HG03432 (cell line): ENCODE measurements around the gene PYGM.

Experiments
- ATAC-seq: cut with Tn5 transposase; IDR thresholded peaks from one replicate; pipeline ENCODE4 v1.9.1; 2021; ENCODE audit warnings: mild to moderate bottlenecking, moderate library complexity; ENCODE audit not compliant: unreplicated experiment

PYGM gene

DNA sequence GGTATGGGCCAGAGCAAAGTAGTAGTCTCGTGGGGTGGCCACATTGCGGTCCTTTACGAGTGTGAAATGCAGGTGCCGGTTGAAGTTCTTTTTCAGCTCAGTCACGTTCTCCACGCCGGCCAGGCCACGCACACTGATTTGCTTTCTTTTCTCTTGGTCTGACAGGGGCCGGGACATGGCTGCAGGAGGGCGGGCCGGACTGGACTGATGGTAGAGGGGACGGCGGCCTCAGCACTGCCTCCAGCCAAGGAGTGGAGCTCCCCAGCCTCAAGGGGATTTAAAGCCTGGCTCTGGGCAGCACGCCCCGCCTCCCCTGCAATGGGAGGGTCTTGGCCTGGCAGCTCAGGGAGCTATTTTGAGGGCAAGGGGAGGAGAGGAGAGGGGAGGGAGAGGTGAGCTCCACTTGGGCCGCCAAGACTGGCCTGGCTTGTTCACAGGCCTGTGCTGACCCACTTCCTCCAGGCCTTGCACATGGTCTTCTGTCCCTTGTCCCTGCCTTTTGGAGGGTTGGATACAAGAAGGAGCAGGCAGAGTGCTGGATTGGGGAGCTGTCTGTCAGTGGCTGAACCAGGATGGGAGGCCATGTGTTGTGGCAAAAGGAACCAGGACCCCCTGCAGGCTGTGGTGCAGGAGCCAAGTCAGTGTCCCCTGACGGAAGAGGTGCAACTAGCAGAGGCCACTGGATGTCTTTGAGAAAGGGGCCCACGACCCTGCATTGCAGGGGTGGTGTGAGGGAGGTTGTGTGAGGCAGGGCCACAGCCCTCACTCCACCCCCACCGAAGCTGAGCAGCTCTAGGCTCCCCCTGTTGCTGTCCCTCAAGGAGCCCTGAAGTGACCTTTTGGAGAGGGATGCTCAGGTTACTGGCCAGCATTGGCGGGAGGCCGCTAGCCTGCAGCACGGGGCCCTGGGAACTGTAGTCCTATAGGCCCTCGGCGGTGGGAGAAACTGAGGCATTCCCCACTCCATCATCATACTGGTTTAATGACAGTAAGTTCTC lies at the start of gene PYGM:
TSS of gene PYGM (minus strand) at position 253 of the 998 bp plus-strand sequence. CDS start at position 177, 76 bp downstream.
- ATAC-seq, result no peak

DNA sequence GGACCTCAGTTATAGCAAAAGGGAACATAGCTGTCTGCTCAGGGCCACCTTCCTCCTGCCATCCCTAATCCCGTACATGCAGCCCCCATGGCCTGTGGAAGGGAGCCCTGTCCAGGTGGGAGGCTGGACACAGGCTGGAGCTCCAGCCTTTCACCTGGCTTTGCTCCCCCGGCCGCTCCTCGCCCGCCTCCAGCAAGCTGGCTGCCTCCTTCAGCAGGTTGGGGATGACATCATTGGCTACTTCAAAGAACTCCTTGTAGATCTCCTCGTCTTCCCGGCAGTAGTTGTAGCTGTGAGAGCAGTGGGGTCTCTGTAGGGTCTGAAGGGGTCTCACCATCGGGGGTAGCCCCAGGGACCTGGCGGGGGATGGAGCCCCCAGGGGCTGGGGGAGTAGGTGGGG lies 45.7 kb upstream of the PYGM start:
- ATAC-seq, result no peak

- no peak for ATAC-seq
Observed at GRCh38 chr11:64804346-64805210, 44.8 kb upstream of the PYGM start.

DNA sequence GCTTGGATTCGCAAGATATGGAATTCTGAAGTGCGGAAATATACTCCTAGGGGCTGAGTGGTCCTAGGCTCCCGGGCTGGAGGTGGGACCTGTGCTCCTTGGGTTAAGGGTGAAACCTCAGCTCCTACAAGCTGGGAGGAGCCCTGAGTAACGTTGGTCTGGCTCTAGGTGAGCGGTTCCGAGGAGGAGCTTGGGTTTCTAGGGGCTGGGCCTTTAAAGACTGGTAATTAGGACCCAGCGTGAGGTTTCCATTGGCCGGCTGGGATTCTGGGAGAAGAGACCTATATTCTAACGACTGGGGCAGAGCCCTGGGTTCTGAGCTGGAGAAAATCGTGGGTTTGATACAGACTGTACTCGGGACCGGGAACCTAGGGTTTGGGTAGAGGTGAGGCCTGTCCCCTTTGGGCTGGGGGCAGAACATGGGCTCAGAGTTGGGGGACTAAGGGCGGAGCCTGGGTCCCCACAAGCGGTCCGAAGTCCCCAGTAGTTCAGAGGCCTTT lies 44.1 kb upstream of the PYGM start:
- no peak for ATAC-seq

DNA sequence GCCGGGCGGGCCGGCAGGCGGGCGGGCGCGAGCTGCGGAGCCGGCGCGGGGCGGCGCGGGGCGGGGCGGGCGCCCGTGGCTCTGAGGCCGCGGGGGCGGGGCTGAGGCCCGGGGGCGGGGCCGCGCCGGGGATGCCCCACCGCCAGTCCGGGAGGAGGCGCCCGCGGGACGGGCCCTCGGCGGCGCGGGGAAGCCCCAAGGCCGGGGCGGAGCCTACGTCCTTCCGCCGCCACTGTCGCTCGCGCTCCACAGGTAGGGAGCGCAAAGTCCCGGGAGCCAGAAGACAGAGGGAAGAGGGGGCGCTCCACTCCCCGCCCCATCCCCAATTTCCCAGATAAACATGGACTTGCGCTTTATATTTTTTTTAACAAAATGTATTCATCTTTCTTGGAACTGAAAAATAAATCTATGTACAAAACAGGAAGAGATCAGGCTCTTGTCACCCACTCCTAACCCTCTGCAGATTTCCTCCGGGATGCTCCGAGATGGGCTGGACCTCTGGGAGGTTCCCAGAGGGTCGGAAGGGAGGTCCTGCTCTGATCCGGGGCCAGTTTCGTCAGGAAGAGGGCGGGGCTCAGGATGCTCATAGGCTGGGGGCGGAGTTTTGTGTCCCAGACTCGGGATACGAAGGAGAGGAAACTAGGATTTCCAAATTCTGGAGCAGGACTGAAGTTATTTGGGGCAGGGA lies 43.5 kb upstream of the PYGM start, which contains the start of gene MAP4K2:
TSS of gene MAP4K2 (minus strand) at position 57 of the 688 bp plus-strand sequence. CDS start 65 bp downstream, outside the sequence.
- ATAC-seq, result peak; percentile 70

DNA sequence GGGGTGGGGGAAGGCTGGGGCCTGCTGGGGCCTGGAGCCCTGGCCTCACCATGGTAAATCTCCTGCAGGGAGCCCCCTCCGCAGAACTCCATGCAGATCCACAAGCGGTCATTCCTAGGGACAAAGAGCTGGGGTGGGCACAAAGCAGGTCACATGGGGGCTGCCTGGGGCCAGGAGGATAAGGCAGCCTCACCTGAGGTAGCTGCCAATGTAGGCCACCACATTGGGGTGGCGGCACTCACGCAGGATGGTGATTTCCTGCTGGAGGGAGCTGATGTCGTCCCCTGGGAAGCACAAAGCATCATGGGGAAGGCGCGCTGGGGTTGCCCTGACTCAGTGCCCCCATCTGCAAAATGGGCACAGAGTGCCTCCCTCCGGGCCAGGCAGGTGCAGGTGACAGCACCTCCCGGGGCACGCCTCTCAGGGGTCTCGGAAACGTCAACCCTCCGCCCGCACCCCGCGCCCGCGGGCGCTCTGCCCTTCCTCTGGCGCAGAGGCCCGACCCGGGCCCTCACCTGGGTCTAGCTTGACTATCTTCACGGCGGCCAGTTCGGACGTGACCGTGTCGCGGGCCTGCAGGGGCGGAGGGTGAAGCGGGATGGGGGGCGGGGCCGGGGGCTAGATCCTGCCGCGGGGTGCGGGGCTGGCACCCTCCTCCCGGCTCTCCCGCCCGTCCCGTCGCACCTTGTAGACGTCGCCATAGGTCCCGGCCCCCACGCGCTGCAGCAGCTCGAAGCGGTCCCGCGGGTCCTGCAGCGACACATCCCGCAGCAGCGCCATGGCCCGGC lies 42.8 kb upstream of the PYGM start:
- ATAC-seq, result peak; percentile 16

DNA sequence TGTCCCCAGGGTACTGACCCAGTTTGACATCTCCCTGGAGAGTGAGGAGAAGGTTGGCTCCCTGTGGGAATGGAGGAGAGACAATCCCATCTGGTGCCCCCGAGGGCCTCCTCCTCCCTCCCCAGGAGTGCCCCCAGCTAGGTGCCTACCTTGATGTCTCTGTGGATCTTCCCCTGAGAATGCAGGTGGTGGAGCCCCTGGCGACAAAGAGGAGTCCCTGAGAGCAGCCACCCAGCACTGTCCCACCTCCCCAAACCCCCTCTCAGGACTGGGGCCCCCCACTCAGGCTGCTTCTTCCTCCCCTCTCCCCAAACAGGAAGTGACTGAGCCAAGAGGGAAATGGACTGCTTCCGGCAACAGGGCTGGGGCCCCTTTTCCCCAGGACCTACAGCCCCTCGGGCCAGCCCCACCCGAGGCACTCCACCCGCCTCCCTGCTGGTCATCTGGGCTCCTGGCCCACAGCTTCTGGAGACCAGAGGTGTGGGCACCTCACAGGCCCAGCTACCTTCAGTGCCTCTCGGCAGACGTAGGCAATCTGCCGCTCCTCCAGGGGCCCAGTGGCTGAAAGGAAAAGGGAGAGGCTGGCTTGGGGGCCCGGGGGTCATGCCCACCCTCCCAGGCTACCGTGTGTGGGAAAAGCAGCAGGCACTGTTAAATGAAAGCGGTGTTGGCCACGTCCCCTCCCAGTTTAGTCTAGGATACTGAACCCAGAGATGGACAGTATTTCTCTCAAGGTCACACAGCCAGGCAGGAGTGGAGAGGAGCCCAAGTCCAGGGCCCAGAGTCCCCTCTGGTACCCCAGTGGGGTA lies 42.0 kb upstream of the PYGM start:
- no peak for ATAC-seq

DNA sequence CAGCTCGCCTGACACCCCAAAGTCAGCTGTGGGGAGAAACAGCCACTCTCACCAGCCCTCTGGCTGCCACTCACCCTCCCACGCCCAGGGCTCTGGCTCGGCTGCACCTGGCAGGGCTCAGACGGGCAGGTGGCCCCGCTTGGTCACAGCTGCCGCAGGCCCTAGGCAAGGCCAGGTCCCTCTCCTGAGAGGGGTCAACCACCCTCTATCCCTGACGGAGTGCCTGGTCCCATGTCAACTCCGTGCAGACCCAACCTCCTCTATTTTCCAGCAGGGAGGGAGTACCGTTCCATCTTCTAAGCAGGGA lies 41.3 kb upstream of the PYGM start:
- no peak for ATAC-seq

DNA sequence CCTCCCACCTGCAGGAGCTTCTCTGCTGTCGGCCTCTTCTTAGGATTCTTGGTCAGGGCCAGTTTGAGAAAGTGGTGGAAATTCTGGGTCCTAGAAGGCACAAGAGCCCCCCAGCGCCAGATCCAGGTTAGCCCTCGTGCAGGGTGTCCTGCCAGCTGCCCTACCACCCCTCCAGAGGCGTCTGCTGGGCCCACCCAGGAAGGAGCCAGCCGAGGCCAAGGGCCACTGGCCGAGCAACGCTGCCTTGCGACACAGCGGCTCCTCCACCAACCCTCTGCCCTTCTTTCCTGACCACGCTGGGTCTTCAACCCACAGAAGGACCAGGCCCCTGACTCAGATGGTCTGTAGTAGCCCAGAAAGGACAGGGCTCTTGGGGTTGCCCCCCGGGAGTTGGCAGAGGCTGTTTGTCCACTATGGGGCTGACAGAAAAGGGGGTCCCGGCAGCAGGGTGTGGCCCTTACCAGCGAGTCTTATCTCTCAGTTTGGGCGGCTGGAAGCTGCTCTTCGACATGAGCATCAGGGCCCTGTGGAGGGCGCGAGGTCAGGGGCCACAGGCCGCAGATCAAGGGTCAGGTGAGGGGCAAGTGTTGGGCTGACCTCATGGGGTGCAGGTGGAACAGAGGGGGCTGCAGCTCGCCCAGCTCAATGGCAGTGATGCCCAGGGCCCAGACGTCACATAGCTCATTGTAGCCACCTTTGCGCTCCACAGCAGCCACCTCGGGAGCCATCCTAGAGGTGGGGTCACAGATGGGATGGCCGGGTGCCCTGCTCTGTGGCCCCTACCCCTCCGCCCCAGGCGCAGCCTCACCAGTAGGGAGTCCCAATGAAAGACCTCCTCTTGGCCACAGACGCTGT lies 40.8 kb upstream of the PYGM start:
- no peak for ATAC-seq

GRCh38 chr11:64799623-64800302 lies 40.0 kb upstream of the PYGM start:
- no peak for ATAC-seq

- no peak for ATAC-seq
Observed at GRCh38 chr11:64799256-64799622, 39.5 kb upstream of the PYGM start.

GRCh38 chr11:64796757-64797541 lies 37.2 kb upstream of the PYGM start:
- no peak for ATAC-seq

DNA sequence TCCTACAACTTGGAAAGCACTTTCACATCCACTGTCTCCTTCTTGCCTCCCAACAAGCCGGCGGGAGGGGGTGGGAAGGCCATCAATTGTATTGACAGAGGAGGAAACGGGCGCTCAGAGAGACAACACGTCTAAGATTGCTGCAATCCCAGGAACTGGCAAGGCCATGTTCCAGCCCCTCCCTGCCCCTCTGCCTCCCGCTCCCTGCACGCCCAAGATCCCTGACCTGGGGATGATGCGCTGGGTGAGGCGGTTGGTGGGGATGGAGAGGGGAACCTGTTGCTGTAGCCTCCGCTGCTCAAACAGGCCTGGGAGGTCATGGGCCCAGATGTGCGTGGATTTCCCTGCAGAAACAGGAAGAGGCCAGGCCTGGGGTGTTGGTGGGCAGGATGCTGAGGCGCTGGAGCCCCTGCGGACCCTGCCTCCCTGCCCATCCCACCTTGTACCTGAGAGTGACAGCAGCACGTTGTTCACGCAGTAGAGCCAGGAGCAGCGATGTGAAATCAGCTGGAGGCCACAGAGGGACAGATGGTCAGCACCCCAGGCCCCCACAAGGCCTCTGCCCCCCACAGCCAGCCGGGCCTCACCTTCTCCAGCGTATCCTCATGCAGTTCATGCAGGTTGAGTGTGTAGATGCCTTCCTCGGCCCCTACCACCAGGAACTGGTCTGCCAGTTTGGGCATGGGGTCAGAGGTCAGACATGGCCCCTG lies 36.4 kb upstream of the PYGM start:
- ATAC-seq, result no peak

- no peak for ATAC-seq
Observed at GRCh38 chr11:64794526-64794925, 34.8 kb upstream of the PYGM start.

DNA sequence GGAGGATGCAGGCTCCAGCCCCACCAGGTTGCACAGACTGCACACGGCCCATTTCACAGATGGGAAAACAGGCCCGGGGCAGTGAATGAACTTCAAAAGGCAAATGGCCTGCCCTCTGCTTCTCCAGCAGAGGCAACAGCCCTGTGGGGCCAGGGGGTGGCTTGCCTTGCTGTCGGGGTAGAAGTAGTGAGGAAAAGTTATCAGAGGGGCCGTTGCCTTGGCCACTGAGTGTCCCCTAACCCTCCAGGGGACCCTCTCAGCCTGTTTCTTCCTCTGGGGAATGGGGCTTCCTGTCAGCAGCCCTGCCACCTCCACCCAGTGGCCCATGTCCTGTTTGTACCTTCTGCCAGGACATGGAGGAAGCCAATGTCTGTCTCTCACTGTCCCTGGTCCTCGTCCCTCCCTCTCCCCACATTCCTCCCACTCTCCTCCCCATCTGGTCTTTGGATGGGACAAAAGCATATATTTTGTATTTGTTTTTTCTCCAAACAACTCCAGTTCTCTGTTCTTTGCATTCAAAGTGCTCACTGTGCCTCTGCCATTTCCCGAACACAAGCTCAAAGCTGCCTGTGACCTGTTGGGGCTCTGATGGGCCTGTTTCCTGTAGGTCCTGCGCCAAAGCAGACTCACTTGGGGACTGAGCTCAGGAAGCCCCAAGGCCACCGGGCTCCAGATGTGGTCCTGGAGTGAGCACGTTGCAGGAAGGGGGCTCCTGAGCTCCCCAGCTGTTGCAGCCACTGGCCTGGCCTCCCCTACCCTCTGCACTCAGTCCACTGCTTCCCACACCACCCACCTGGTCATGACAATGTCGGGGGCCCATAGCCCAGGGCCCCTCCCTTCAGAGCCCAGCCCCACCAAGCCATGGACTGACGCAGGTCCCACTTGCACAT lies 33.7 kb upstream of the PYGM start:
- ATAC-seq, result no peak
